Sigmoid colon (tissue), 4 donors: ENCODE measurements around the gene GUCY2C.

ENCODE experiments used
- CTCF ChIP-seq, 4 experiments: fragments of 450-650 bp in 3 of 4; fragments of 200-600 bp in 1 of 4; IDR thresholded peaks; one replicate each; pipeline ENCODE4 v1.5.1; 2016 to 2019; ENCODE audit warnings: antibody characterized with exemption in 4 of 4, mild to moderate bottlenecking in 3 of 4, moderate library complexity in 2 of 4
- POLR2A ChIP-seq, 2 donors: fragments of 450-650 bp; IDR thresholded peaks; one replicate each; pipeline ENCODE4 v1.6.1; 2016; ENCODE audit warnings: antibody characterized with exemption in 2 of 2, mild to moderate bottlenecking in 2 of 2, moderate library complexity in 2 of 2
- POLR2AphosphoS5 ChIP-seq, 4 donors: sonication (generic); formaldehyde crosslinking; IDR thresholded peaks; one replicate each; pipeline ENCODE4 v1.6.1; 2017; ENCODE audit warnings: antibody characterized with exemption in 4 of 4

GRCh38 chr12:14597480-14597879, 98.9 kb downstream of the GUCY2C start:
- no peak for TF ChIP-seq POLR2A (IDR thresholded peaks at IDR 0.05)
- TF ChIP-seq CTCF (IDR thresholded peaks at IDR 0.05) = no peak
- TF ChIP-seq POLR2AphosphoS5 (IDR thresholded peaks at IDR 0.05) = no peak
